Stimulated activated CD4-positive, alpha-beta T cell treated with anti-CD3 and anti-CD28 coated beads, TNF-alpha, amount 100 ng/mL, for 1 hour (primary cell): ENCODE results near the gene RHBDD1.
"Not testable (repeated sequence)": the region's sequence is repeated elsewhere in the genome, so short reads cannot be mapped to it uniquely, and the experiment has no call there.

Experiments used
- DNase-seq, 3 donors: peaks; one replicate each; pipeline ENCODE4 v3.0.0-alpha.2; 2020; ENCODE audit warnings: low read depth in 3 of 3, low spot score in 1 of 3

The RHBDD1 gene

GRCh38 chr2:226799211-226799975 lies 36.5 kb upstream of the RHBDD1 start, which contains the start of gene IRS1:
Gene IRS1 (minus strand): TSS chr2:226799820. CDS start chr2:226798738, 1,082 bp downstream.
- DNase-seq = peak in 2 of 3 donors; percentile 38 to 43

GRCh38 chr2:226799976-226800940 lies 35.6 kb upstream of the RHBDD1 start:
- DNase-seq = no peak

GRCh38 chr2:226800941-226801784 lies 34.7 kb upstream of the RHBDD1 start:
- peak; percentile 34 to 71 (median 57) for DNase-seq

GRCh38 chr2:226802573-226802972 lies 33.3 kb upstream of the RHBDD1 start:
- no peak for DNase-seq

GRCh38 chr2:226803410-226803809 lies 32.4 kb upstream of the RHBDD1 start:
- no peak for DNase-seq

GRCh38 chr2:226813148-226813701 lies 22.6 kb upstream of the RHBDD1 start:
- DNase-seq = no peak

GRCh38 chr2:226818930-226819329 lies 16.9 kb upstream of the RHBDD1 start:
- DNase-seq = no peak

- no peak for DNase-seq
Measured at GRCh38 chr2:226825056-226825455, 10.8 kb upstream of the RHBDD1 start.

GRCh38 chr2:226828191-226828590 lies 7.7 kb upstream of the RHBDD1 start:
- DNase-seq = no peak

- DNase-seq = no peak
Measured at GRCh38 chr2:226829721-226830631, 5.9 kb upstream of the RHBDD1 start.

GRCh38 chr2:226831266-226831665 lies 4.6 kb upstream of the RHBDD1 start:
- DNase-seq = no peak

GRCh38 chr2:226832061-226832460 lies 3.8 kb upstream of the RHBDD1 start:
- DNase-seq = no peak

GRCh38 chr2:226834880-226835279 lies 974 bp upstream of the RHBDD1 start:
- DNase-seq = not testable (repeated sequence)

- DNase-seq = peak in 1 of 3 donors; percentile 2
Measured at GRCh38 chr2:226835420-226835795, 446 bp upstream of the RHBDD1 start.

- DNase-seq = no peak
Measured at GRCh38 chr2:226836548-226836885, 663 bp downstream of the RHBDD1 start.

- no peak for DNase-seq
Measured at GRCh38 chr2:226837334-226837733, 1.5 kb downstream of the RHBDD1 start.

GRCh38 chr2:226837787-226838603 lies 2.1 kb downstream of the RHBDD1 start:
- no peak for DNase-seq

- no peak for DNase-seq
Measured at GRCh38 chr2:226838722-226839121, 2.9 kb downstream of the RHBDD1 start.

GRCh38 chr2:226839161-226839560 lies 3.3 kb downstream of the RHBDD1 start:
- no peak for DNase-seq
